ENCODE results near the gene RASGEF1C. TPM values are rescaled to one million over a fixed set of nuclear protein-coding genes. Genes with fewer than 3 reads are reported as not detected.
A peak's percentile ranks its signal among the peaks of the same experiment; 100 is the strongest.

RASGEF1C gene
- total RNA-seq, 2 experiments from 2014 or later, result not detected

DNA sequence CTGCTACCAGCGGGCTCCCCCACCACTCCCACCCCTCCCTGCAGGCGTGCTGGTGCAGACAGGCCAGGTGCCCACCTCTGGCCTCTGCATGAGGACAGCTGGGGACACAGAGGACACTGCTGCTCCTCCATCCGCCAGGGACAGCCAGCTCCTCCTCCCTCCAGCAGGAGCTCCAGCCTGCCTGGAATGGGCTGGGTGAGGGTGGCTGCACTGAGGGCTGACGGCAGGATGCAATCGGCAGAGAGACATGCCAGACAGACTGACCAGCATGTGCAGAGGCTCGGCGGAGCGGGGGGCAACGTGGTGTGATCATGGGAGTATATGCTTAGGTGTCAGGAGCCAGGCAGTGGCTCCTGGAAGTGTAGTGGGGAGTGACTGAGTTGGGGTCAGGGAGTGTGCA lies 68.4 kb downstream of the RASGEF1C start:
- H3K27me3 Mint-ChIP-seq, result peaks cover 17% of the 10 kb centered on the region
- H3K4me3 Mint-ChIP-seq, result no peak overlapping the region
- H3K4me1 Mint-ChIP-seq (ENCODE audit: low read depth), result no peaks in the 10 kb centered on the region
- TF ChIP-seq, protein P1, sequence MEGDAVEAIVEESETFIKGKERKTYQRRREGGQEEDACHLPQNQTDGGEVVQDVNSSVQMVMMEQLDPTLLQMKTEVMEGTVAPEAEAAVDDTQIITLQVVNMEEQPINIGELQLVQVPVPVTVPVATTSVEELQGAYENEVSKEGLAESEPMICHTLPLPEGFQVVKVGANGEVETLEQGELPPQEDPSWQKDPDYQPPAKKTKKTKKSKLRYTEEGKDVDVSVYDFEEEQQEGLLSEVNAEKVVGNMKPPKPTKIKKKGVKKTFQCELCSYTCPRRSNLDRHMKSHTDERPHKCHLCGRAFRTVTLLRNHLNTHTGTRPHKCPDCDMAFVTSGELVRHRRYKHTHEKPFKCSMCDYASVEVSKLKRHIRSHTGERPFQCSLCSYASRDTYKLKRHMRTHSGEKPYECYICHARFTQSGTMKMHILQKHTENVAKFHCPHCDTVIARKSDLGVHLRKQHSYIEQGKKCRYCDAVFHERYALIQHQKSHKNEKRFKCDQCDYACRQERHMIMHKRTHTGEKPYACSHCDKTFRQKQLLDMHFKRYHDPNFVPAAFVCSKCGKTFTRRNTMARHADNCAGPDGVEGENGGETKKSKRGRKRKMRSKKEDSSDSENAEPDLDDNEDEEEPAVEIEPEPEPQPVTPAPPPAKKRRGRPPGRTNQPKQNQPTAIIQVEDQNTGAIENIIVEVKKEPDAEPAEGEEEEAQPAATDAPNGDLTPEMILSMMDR (IDR thresholded peaks at IDR 0.05), result no peak
- ChIA-PET CTCF (no interaction called here), POLR2A (no interaction called here)
- no peaks in the 10 kb centered on the region for H3K4me1 ChIP-seq (ENCODE audit: insufficient read depth, low read length)
- intact Hi-C loops (cut with DNase I, micrococcal nuclease), result no loop called here
- DNase-seq (no peak), ATAC-seq (ENCODE audit: poor library complexity) (no peak)
- no peak overlapping the region for H3K27ac Mint-ChIP-seq
- H3K27ac ChIP-seq (ENCODE audit: low read depth in 1 of 2, low read length in 2 of 2), result no peak overlapping the region
- H3K9me3 Mint-ChIP-seq, result no peaks in the 10 kb centered on the region
- H3K27me3 ChIP-seq (ENCODE audit: control insufficient read depth in 1 of 2, insufficient read depth in 2 of 2, low read length in 2 of 2), result no peaks in the 10 kb centered on the region
- peaks cover 0 to 23% of the 10 kb centered on the region in 2 experiments for H3K9me3 ChIP-seq (ENCODE audit: control insufficient read depth in 1 of 2, insufficient read depth in 1 of 2, low read length in 2 of 2)
- H3K36me3 Mint-ChIP-seq (ENCODE audit: low read depth), result no peaks in the 10 kb centered on the region
- no peaks in the 10 kb centered on the region for H3K36me3 ChIP-seq (ENCODE audit: insufficient read depth, low read length)
- H3K4me3 ChIP-seq (ENCODE audit: low read length), result no peak overlapping the region

DNA sequence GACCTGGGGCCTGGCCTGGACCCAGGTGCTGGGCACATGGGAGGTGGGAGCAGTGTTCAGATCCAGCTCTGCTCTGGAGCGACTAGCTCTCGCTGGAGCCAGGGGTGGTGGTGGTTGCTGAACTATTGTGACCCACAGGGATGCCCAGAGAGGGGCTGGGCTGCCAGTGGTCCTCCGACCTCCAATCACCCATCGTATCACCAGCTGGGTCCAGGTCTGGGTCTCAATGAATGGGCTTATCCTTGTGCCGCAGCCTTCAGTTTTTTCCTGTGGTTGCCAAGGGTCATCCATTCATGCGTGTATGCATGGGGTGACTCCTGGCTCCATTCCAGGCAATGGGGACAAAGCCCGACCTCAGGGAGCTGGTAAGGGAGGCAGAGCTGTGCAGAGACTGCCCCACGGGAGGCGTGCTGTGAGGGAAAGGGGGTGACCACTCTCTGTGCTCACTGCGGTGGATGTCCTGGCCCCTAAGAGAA lies 68.9 kb downstream of the RASGEF1C start:
- ATAC-seq (ENCODE audit: poor library complexity) (no peak), DNase-seq (peak in 1 of 14 experiments; percentile 8)
- CTCF ChIA-PET, result no interaction called here
- Mint-ChIP-seq H3K9me3 (no peaks in the 10 kb centered on the region), H3K27ac (no peak overlapping the region), H3K36me3 (ENCODE audit: low read depth) (no peaks in the 10 kb centered on the region), H3K4me3 (no peak overlapping the region), H3K27me3 (peaks cover 17% of the 10 kb centered on the region), H3K4me1 (ENCODE audit: low read depth) (no peaks in the 10 kb centered on the region)
- no peaks in the 10 kb centered on the region for H3K27me3 ChIP-seq (ENCODE audit: control insufficient read depth in 1 of 2, insufficient read depth in 2 of 2, low read length in 2 of 2)
- peaks cover 0 to 18% of the 10 kb centered on the region in 2 experiments for H3K9me3 ChIP-seq (ENCODE audit: control insufficient read depth in 1 of 2, insufficient read depth in 1 of 2, low read length in 2 of 2)
- peaks cover 4% of the 10 kb centered on the region for H3K4me1 ChIP-seq (ENCODE audit: insufficient read depth, low read length)
- POLR2A ChIA-PET, result no interaction called here
- no peak overlapping the region for H3K27ac ChIP-seq (ENCODE audit: low read depth in 1 of 2, low read length in 2 of 2)
- H3K4me3 ChIP-seq (ENCODE audit: low read length), result no peak overlapping the region
- TF ChIP-seq, protein P1 (IDR thresholded peaks at IDR 0.05), result no peak
- no peaks in the 10 kb centered on the region for H3K36me3 ChIP-seq (ENCODE audit: insufficient read depth, low read length)
- intact Hi-C loops (cut with DNase I, micrococcal nuclease), result no loop called here

DNA sequence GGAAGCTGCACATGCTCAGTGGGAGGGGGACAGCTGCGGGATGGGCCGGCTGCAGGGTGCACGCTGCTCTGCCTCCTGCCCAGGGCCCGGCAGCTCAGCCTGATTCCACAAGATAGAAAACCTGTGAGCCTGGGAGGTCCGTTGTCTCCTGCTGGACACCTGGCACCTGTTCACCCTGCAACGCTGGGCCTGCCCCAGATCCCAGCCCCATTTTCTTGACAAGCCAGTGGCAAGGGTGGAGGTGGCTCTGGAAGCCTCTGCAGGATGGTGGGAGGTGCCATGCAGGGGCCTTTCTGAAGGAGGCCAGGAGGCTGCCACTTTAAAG lies 69.3 kb downstream of the RASGEF1C start:
- H3K27me3 Mint-ChIP-seq, result peaks cover 17% of the 10 kb centered on the region
- H3K36me3 Mint-ChIP-seq (ENCODE audit: low read depth), result no peaks in the 10 kb centered on the region
- peaks cover 0 to 17% of the 10 kb centered on the region in 2 experiments for H3K9me3 ChIP-seq (ENCODE audit: control insufficient read depth in 1 of 2, insufficient read depth in 1 of 2, low read length in 2 of 2)
- H3K4me3 ChIP-seq (ENCODE audit: low read length), result no peak overlapping the region
- POLR2A ChIA-PET, result no interaction called here
- intact Hi-C loops (cut with DNase I, micrococcal nuclease), result no loop called here
- no peak overlapping the region for H3K4me3 Mint-ChIP-seq
- CTCF ChIA-PET, result no interaction called here
- no peak overlapping the region for H3K27ac Mint-ChIP-seq
- no peak overlapping the region for H3K27ac ChIP-seq (ENCODE audit: low read depth in 1 of 2, low read length in 2 of 2)
- no peaks in the 10 kb centered on the region for H3K27me3 ChIP-seq (ENCODE audit: control insufficient read depth in 1 of 2, insufficient read depth in 2 of 2, low read length in 2 of 2)
- no peaks in the 10 kb centered on the region for H3K36me3 ChIP-seq (ENCODE audit: insufficient read depth, low read length)
- TF ChIP-seq, protein P1 (IDR thresholded peaks at IDR 0.05), result no peak
- H3K4me1 Mint-ChIP-seq (ENCODE audit: low read depth), result no peaks in the 10 kb centered on the region
- ATAC-seq (ENCODE audit: poor library complexity) (no peak), DNase-seq (peak in 1 of 14 experiments; percentile 12)
- H3K9me3 Mint-ChIP-seq, result no peaks in the 10 kb centered on the region
- H3K4me1 ChIP-seq (ENCODE audit: insufficient read depth, low read length), result peaks cover 4% of the 10 kb centered on the region
